ENCODE measurements around the gene GTSF1L. TPM values are rescaled to one million over a fixed set of nuclear protein-coding genes. Genes with fewer than 3 reads are reported as not detected.

The GTSF1L gene
- total RNA-seq = not detected in 2 replicates

- no peak for TF ChIP-seq CTCF (conservative IDR thresholded peaks at IDR 0.05; ENCODE audit: low read depth, low read length)
- DNase-seq (ENCODE audit: low read depth) = no peak
- no peak within 1 kb of the TSS for H3K4me3 ChIP-seq (ENCODE audit: low read depth, low read length)
These were observed at the start of gene GTSF1L for GRCh38 chr20:43726811-43727338. TSS of gene GTSF1L (minus strand) at chr20:43727002. CDS start at chr20:43726694, 308 bp downstream.

DNA sequence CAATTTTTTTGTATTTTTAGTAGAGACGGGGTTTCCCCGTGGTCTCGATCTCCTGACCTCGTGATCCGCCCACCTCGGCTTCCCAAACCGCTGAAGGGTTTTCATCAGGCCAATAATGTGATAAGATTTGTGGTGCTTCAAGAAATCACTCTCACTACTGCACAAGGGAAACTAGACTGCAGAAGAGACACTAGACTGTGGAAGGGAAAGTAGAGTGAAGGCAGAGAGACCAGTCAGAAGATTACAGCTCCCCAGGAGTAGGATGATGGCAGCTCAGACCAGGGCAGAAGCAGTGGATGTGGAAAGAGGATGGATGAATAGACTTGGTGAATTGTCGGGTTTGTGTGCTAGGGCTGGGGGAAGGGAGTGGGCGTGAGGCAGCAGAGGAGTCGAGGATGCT is 48.0 kb upstream of the GTSF1L start:
- H3K4me3 ChIP-seq (ENCODE audit: low read depth, low read length) = no peak overlapping the region
- no peak for DNase-seq (ENCODE audit: low read depth)
- TF ChIP-seq CTCF (conservative IDR thresholded peaks at IDR 0.05; ENCODE audit: low read depth, low read length) = no peak

DNA sequence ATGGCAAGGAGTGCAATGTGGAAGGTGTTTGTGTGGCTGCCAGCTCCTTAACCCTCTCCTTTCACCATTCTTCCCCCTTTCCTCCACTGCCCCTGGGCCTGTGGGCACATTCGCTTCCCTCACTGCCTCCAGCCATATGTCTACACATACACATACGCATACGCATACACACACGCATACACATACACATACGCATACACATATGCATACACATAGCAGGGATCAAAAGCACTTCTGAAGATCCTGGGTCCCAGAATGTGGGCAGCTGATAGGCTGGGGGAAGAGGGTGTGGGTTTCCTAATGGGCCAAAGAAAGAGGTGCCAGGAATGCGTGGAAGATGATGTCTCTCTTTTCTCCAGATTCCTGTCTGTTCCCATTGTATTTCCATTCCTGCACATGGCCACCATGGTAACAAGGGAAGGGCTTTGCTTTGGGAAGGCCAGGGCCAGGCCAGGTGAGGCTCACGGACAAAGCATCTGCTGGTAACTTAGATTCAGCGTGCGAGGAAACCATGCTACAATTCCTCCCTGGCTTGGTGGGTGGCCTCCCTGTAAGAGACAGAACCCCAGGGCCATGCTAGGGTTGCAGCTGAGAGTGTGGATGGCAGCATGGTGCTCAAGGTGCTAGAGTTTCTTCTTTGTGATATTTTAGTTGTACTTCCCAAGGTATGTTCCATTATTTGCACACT is 44.8 kb upstream of the GTSF1L start:
- no peak for TF ChIP-seq CTCF (conservative IDR thresholded peaks at IDR 0.05; ENCODE audit: low read depth, low read length)
- no peak overlapping the region for H3K4me3 ChIP-seq (ENCODE audit: low read depth, low read length)
- DNase-seq (ENCODE audit: low read depth) = no peak

GRCh38 chr20:43770342-43770741 is 43.5 kb upstream of the GTSF1L start:
- no peak for TF ChIP-seq CTCF (conservative IDR thresholded peaks at IDR 0.05; ENCODE audit: low read depth, low read length)
- H3K4me3 ChIP-seq (ENCODE audit: low read depth, low read length) = no peak overlapping the region
- no peak for DNase-seq (ENCODE audit: low read depth)

DNA sequence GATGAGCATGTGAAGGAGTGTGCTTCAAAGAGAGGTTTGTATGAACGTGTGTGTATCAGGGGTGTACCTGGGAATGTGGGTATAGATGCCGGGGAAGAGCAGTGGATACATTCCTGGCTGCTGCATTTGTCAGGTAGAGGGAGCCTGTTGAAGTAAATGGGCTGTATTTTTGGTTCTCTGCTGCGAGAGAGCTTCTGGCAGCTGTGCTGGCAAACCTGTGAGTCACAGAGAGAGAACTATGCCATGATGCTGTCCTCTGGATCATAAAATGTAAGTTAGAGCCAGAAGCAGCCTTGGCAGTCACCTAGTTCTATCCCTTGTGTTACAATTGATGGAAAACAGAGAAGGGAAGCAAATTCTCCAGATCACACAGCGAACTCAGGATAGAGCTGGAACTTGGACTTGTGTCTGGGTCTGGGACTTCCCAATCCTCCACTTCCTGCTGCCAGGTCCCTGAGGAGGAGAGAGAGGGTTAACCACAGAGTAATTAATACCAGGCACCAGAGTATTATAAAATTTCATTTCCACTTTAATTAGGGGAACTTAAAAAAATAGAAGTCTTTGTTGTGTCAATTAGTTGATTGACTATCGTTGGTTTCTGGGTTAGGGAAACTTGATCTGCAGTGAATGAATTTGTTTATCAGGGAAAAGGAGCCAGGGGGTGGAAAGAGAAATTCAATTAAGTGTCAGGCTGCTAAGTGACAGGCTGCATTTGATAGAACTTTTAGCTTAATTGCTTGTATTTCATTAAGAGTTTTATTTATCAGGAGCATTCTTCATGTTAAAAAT is 41.1 kb upstream of the GTSF1L start:
- DNase-seq (ENCODE audit: low read depth) = no peak
- H3K4me3 ChIP-seq (ENCODE audit: low read depth, low read length) = no peak overlapping the region
- peak; percentile 1 for TF ChIP-seq CTCF (conservative IDR thresholded peaks at IDR 0.05; ENCODE audit: low read depth, low read length)

DNA sequence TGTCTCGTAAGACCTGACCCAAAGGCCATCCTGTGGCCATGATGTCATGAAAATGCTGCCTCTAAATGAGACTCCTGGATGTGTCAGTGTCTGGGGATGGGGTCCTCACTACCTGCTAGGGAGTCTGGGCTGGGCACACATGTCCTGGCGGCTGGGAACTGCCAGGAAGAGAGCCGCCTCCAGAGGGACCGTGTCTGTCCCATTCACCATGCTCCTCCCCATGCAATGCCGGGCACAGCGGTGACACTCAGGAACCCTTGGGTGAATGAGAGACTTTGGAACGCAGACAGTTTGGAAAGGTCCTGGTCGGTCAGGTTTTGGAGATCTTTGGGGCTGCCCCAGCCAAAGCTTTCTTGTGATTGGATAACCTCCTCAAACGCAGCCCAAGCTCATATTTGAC is 40.1 kb upstream of the GTSF1L start:
- H3K4me3 ChIP-seq (ENCODE audit: low read depth, low read length) = no peak overlapping the region
- no peak for TF ChIP-seq CTCF (conservative IDR thresholded peaks at IDR 0.05; ENCODE audit: low read depth, low read length)
- no peak for DNase-seq (ENCODE audit: low read depth)
